GM12878 (cell line): ENCODE measurements around the gene GSAP.

Experiments
- CTCF ChIP-seq, 3 experiments: IDR thresholded peaks in 2 of 3; conservative IDR thresholded peaks in 1 of 3; 2 replicates each; pipeline ENCODE4 v1.5.1; 2011; ENCODE audit warnings: low read depth in 3 of 3, low read length in 3 of 3, mild to moderate bottlenecking in 3 of 3, control low read depth in 2 of 3, moderate library complexity in 2 of 3, inconsistent platforms in 1 of 3, mixed read lengths in 1 of 3; ENCODE audit not compliant: control insufficient read depth in 2 of 3, insufficient read depth in 1 of 3; ENCODE audit errors: extremely low read depth in 1 of 3
- EZH2 ChIP-seq: IDR thresholded peaks from 2 replicates; pipeline ENCODE4 v1.6.1; 2012; ENCODE audit warnings: low read depth, mild to moderate bottlenecking, control low read depth, inconsistent platforms, low read length, borderline replicate concordance; ENCODE audit not compliant: control insufficient read depth
- KLF5 ChIP-seq: fragments of 450-650 bp; IDR thresholded peaks from 2 replicates; pipeline ENCODE4 v1.6.1; 2014; ENCODE audit warnings: mild to moderate bottlenecking; ENCODE audit not compliant: partially characterized antibody
- MEF2A ChIP-seq: IDR thresholded peaks from 2 replicates; pipeline ENCODE4 v1.6.1; 2011; ENCODE audit warnings: low read depth, mild to moderate bottlenecking, low read length, moderate library complexity; ENCODE audit not compliant: insufficient read depth
- NFYB ChIP-seq: IDR thresholded peaks from 2 replicates; pipeline ENCODE4 v1.6.1; 2011; ENCODE audit warnings: low read depth, mild to moderate bottlenecking, low read length, improper control_type of control experiment, moderate library complexity; ENCODE audit not compliant: insufficient read depth
- RCOR1 ChIP-seq: conservative IDR thresholded peaks from 2 replicates; pipeline ENCODE4 v1.6.1; 2012; ENCODE audit warnings: low read depth, low read length, improper control_type of control experiment
- TCF12 ChIP-seq: IDR thresholded peaks from 2 replicates; pipeline ENCODE4 v1.6.1; 2011; ENCODE audit warnings: low read depth, mild to moderate bottlenecking, low read length
- USF1 ChIP-seq: IDR thresholded peaks from 2 replicates; pipeline ENCODE4 v1.6.1; 2011; ENCODE audit warnings: borderline replicate concordance, low read depth, mild to moderate bottlenecking, moderate library complexity, mixed read lengths, low read length; ENCODE audit not compliant: insufficient read depth; ENCODE audit errors: extremely low read length
- USF2 ChIP-seq: IDR thresholded peaks from 2 replicates; pipeline ENCODE4 v1.6.1; 2011; ENCODE audit warnings: low read depth, low read length, improper control_type of control experiment, borderline replicate concordance

- no peak for TF ChIP-seq CTCF (IDR thresholded peaks at IDR 0.05 in 2 of 3, conservative IDR thresholded peaks at IDR 0.05 in 1 of 3; ENCODE audit: control insufficient read depth in 2 of 3, extremely low read depth in 1 of 3, insufficient read depth in 1 of 3, low read depth in 3 of 3, low read length in 3 of 3)
- no peak for TF ChIP-seq MEF2A
- no peak for TF ChIP-seq USF1
- TF ChIP-seq USF2, result no peak
- TF ChIP-seq EZH2, result no peak
- no peak for TF ChIP-seq RCOR1
- no peak for TF ChIP-seq KLF5
- no peak for TF ChIP-seq NFYB
- no peak for TF ChIP-seq TCF12
Observed at GRCh38 chr7:77315182-77315591, 101.0 kb downstream of the GSAP start.
